ENCODE measurements around the gene MOGAT3.

The MOGAT3 gene

GRCh38 chr7:101154693-101155102, 46.1 kb downstream of the MOGAT3 start:
- DNase-seq (ENCODE audit: extremely low read depth, low read depth): no peak
- TF ChIP-seq, protein P1, sequence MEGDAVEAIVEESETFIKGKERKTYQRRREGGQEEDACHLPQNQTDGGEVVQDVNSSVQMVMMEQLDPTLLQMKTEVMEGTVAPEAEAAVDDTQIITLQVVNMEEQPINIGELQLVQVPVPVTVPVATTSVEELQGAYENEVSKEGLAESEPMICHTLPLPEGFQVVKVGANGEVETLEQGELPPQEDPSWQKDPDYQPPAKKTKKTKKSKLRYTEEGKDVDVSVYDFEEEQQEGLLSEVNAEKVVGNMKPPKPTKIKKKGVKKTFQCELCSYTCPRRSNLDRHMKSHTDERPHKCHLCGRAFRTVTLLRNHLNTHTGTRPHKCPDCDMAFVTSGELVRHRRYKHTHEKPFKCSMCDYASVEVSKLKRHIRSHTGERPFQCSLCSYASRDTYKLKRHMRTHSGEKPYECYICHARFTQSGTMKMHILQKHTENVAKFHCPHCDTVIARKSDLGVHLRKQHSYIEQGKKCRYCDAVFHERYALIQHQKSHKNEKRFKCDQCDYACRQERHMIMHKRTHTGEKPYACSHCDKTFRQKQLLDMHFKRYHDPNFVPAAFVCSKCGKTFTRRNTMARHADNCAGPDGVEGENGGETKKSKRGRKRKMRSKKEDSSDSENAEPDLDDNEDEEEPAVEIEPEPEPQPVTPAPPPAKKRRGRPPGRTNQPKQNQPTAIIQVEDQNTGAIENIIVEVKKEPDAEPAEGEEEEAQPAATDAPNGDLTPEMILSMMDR (IDR thresholded peaks at IDR 0.05; ENCODE audit: low read depth, low read length): no peak

DNA sequence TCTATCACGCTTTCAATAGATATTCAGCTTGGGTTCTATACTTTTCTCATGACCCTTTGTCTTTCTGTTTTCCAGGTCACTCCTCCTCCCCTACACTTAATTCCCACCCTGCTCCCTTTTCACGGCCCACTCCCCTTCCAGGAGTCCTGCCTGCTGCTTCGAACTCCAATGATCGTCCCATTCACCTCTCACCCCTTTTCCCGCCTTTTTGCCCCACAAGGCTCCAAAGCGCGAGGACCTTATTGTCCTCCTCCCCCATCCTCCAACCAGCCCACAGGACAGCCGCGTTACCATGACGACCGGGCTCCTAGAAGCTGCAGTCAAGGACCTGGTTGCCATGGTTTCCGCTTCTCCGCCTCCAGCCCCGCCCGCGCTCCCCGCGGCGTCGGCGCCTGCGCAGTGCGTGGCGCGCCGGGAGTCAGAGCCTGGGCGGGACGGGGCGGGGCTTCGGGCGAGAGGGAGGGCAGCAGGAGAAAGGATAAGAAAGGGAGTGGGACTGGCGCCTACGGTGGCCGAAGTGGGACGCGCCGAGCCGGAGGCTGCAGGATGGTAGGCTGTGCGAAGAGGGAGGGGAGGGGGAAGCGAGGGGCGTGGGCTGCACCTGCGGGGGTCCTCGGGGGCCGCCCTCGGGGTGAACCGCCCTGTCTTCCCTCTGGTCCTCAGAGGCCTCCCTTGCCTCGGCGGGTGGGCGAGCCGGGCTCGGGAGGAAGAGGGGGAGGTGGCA, 46.7 kb downstream of the MOGAT3 start, which contains the start of gene AP1S1:
AP1S1 (plus strand) TSS at position 508 of the 724 bp plus-strand sequence; CDS start at position 547, 39 bp downstream.
- TF ChIP-seq, protein P1 (IDR thresholded peaks at IDR 0.05; ENCODE audit: low read depth, low read length): no peak
- peak; percentile 81 for DNase-seq (ENCODE audit: extremely low read depth, low read depth)

DNA sequence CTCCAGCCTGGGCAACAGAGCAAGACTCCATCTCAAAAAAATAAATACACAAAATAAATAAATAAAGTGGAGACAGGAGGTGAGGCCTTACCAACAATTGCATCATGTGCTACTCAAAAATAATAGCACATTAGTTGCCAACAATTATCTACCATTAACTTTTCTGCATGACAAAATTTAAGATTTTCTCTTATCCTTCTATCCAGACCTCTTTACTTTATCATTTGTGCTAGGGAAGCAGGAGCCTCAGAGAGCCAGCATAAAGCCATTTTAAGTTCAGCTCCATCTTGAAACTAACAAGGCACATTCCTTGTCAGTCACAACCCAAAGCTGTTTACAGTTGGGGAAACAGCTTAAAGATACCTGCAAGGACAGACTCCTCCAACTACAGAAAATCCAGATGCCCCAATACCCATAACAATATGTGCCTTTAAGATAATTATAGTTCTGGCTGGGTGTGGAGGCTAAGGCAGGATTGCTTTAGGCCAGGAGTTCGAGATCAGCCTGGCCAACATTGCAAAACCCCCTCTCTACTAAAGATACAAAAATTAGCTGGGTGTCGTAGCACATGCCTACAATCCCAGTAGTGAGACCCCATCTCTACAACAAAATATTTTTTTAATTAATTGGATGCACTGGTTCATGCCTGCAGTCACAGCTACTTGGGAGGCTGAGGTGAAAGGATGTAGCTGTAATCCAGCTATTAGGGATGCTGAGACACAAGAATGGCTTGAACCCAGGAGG, 48.8 kb downstream of the MOGAT3 start:
- TF ChIP-seq, protein P1 (IDR thresholded peaks at IDR 0.05; ENCODE audit: low read depth, low read length): no peak
- DNase-seq (ENCODE audit: extremely low read depth, low read depth): no peak
